Measurements from ENCODE around the gene KLF9.

Gene KLF9

GRCh38 chr9:70352356-70352755 is 62.1 kb downstream of the KLF9 start:
- DNase-seq = no peak

GRCh38 chr9:70347046-70347445 is 67.4 kb downstream of the KLF9 start:
- DNase-seq = no peak

GRCh38 chr9:70340572-70340971 is 73.9 kb downstream of the KLF9 start:
- no peak for DNase-seq
